Neural cell (in vitro differentiated cells): ENCODE measurements around the gene BLOC1S4. TPM values are rescaled to one million over a fixed set of nuclear protein-coding genes. Genes with fewer than 3 reads are reported as not detected.

Experiments used
- H2AFZ ChIP-seq: fragments of 200-600, 300-800 bp; sonication (generic), shearing (Covaris generic); 2 replicates; pipeline ENCODE4 v1.6.0; 2014; ENCODE audit warnings: low read depth, mild to moderate bottlenecking, antibody characterized with exemption, low read length, moderate library complexity
- H3F3A ChIP-seq: fragments of 200-600 bp; shearing (Covaris generic); 2 replicates; pipeline ENCODE4 v1.6.1; 2016; ENCODE audit warnings: mild to moderate bottlenecking, moderate library complexity, mixed read lengths, antibody characterized with exemption, low read length; ENCODE audit not compliant: insufficient read depth, poor library complexity, severe bottlenecking
- H3K27ac ChIP-seq: fragments of 200-600, 300-800 bp; sonication (generic), shearing (Covaris generic); 2 replicates; pipeline ENCODE4 v1.5.1; 2014; ENCODE audit warnings: mild to moderate bottlenecking, low read length, moderate library complexity
- H3K27me3 ChIP-seq: fragments of 300-800, 200-600 bp; sonication (generic), shearing (Covaris generic); 2 replicates; pipeline ENCODE4 v1.6.0; 2014; ENCODE audit warnings: mild to moderate bottlenecking, low read depth, low read length, moderate library complexity; ENCODE audit not compliant: insufficient read depth
- H3K36me3 ChIP-seq: fragments of 300-800, 200-600 bp; sonication (generic), shearing (Covaris generic); 2 replicates; pipeline ENCODE4 v1.5.1; 2014; ENCODE audit warnings: mild to moderate bottlenecking, antibody characterized with exemption, low read length, moderate library complexity; ENCODE audit not compliant: insufficient read depth
- H3K4me2 ChIP-seq: fragments of 300-800, 200-600 bp; sonication (generic), shearing (Covaris generic); 2 replicates; pipeline ENCODE4 v1.6.0; 2014; ENCODE audit warnings: mild to moderate bottlenecking, low read length
- H3K4me3 ChIP-seq: fragments of 300-800, 200-600 bp; sonication (generic), shearing (Covaris generic); 2 replicates; pipeline ENCODE4 v1.5.1; 2014; ENCODE audit warnings: mild to moderate bottlenecking, low read length, moderate library complexity
- H3K79me2 ChIP-seq: fragments of 200-600 bp; shearing (Covaris generic); replicated peaks from 2 replicates; pipeline ENCODE4 v1.6.0; 2014; ENCODE audit warnings: mild to moderate bottlenecking, low read length, moderate library complexity; ENCODE audit not compliant: insufficient read depth
- H3K9ac ChIP-seq: fragments of 300-800, 200-600 bp; sonication (generic), shearing (Covaris generic); 2 replicates; pipeline ENCODE4 v1.6.1; 2016; ENCODE audit warnings: mild to moderate bottlenecking, low read length, mixed read lengths
- H3K9me2 ChIP-seq: fragments of 200-600 bp; shearing (Covaris generic); 2 replicates; pipeline ENCODE4 v1.6.1; 2016; ENCODE audit warnings: mild to moderate bottlenecking, low read length, mixed read lengths; ENCODE audit not compliant: insufficient read depth
- H3K9me3 ChIP-seq: fragments of 200-600, 300-800 bp; sonication (generic), shearing (Covaris generic); 2 replicates; pipeline ENCODE4 v1.6.1; 2016; ENCODE audit warnings: mild to moderate bottlenecking, mixed run types, low read length, moderate library complexity, mixed read lengths
- H4K20me1 ChIP-seq: fragments of 200-600 bp; shearing (Covaris generic); 2 replicates; pipeline ENCODE4 v1.6.1; 2016; ENCODE audit warnings: mild to moderate bottlenecking, mixed run types; ENCODE audit not compliant: insufficient read depth
- CTCF ChIP-seq: fragments of 450-650 bp; IDR thresholded peaks from 2 replicates; pipeline ENCODE4 v1.5.1; 2014; ENCODE audit warnings: antibody characterized with exemption, mild to moderate bottlenecking, moderate library complexity; ENCODE audit not compliant: poor library complexity, severe bottlenecking
- EP300 ChIP-seq: fragments of 450-650 bp; conservative IDR thresholded peaks from 2 replicates; pipeline ENCODE4 v1.6.1; 2014; ENCODE audit warnings: antibody characterized with exemption, mild to moderate bottlenecking, moderate library complexity; ENCODE audit not compliant: poor library complexity, severe bottlenecking
- EZH2 ChIP-seq: fragments of 200-600, 300-800 bp; shearing (Covaris generic), sonication (generic); IDR thresholded peaks from 2 replicates; pipeline ENCODE4 v1.6.1; 2014; ENCODE audit warnings: antibody characterized with exemption, low read length, borderline replicate concordance, mild to moderate bottlenecking; ENCODE audit not compliant: insufficient read depth, poor library complexity, severe bottlenecking
- MXI1 ChIP-seq: fragments of 450-650 bp; conservative IDR thresholded peaks from 2 replicates; pipeline ENCODE4 v1.6.1; 2014; ENCODE audit warnings: antibody characterized with exemption, mild to moderate bottlenecking; ENCODE audit not compliant: poor library complexity, severe bottlenecking
- POLR2AphosphoS5 ChIP-seq: IDR thresholded peaks from 2 replicates; pipeline ENCODE4 v1.6.1; 2012
- RAD21 ChIP-seq: fragments of 450-650 bp; conservative IDR thresholded peaks from 2 replicates; pipeline ENCODE4 v1.6.1; 2014; ENCODE audit warnings: antibody characterized with exemption, mild to moderate bottlenecking, moderate library complexity
- REST ChIP-seq: IDR thresholded peaks from 2 replicates; pipeline ENCODE4 v1.6.1; 2012; ENCODE audit warnings: borderline replicate concordance
- SMC3 ChIP-seq: fragments of 450-650 bp; conservative IDR thresholded peaks from 2 replicates; pipeline ENCODE4 v1.6.1; 2014; ENCODE audit warnings: antibody characterized with exemption, mild to moderate bottlenecking, moderate library complexity; ENCODE audit not compliant: poor library complexity
- TAF1 ChIP-seq: IDR thresholded peaks from 2 replicates; pipeline ENCODE4 v1.6.1; 2012; ENCODE audit warnings: low read depth
- polyA plus RNA-seq: library from polyadenylated mRNA; depleted of rRNA; stranded (reverse); fragments of >200 nt; gene quantifications from 2 replicates; pipeline ENCODE4 v1.2.3, GENCODE V29; 2014

The BLOC1S4 gene
- polyA plus RNA-seq, 1 donor from 2014 or later: 21.2 TPM

GRCh38 chr4:6702761-6703160 lies 13.2 kb upstream of the BLOC1S4 start:
- TF ChIP-seq EZH2: no peak
- no peak for TF ChIP-seq POLR2AphosphoS5
- TF ChIP-seq MXI1: no peak
- no peak for TF ChIP-seq SMC3
- TF ChIP-seq RAD21: no peak
- TF ChIP-seq CTCF: no peak
- TF ChIP-seq EP300: no peak
- TF ChIP-seq REST: no peak
- TF ChIP-seq TAF1: no peak
- Histone ChIP-seq H3K27ac (no peak overlapping the region), H3K36me3 (peaks cover 15% of the 10 kb centered on the region)

GRCh38 chr4:6703786-6704185 lies 12.2 kb upstream of the BLOC1S4 start:
- H3K79me2 ChIP-seq: peaks cover 52% of the 10 kb centered on the region
- no peaks in the 10 kb centered on the region for H4K20me1 ChIP-seq

More at GRCh38 chr4:6702761-6703160, 13.2 kb upstream of the BLOC1S4 start:
- Histone ChIP-seq H2AFZ (no peak overlapping the region), H3K79me2 (peaks cover 42% of the 10 kb centered on the region), H3F3A (no peaks in the 10 kb centered on the region), H3K4me2 (no peak overlapping the region), H3K9me3 (no peaks in the 10 kb centered on the region), H4K20me1 (no peaks in the 10 kb centered on the region), H3K4me3 (no peak overlapping the region), H3K27me3 (no peaks in the 10 kb centered on the region), H3K9ac (no peak overlapping the region), H3K9me2 (no peaks in the 10 kb centered on the region)

More at GRCh38 chr4:6703786-6704185, 12.2 kb upstream of the BLOC1S4 start:
- H3K9ac ChIP-seq: no peak overlapping the region
- peaks cover 15% of the 10 kb centered on the region for H3K36me3 ChIP-seq
- TF ChIP-seq SMC3 (no peak), RAD21 (no peak), EP300 (no peak), CTCF (no peak), EZH2 (no peak), REST (no peak), TAF1 (no peak), POLR2AphosphoS5 (no peak), MXI1 (no peak)
- no peak overlapping the region for H3K27ac ChIP-seq
- H3K4me2 ChIP-seq: no peak overlapping the region
- H2AFZ ChIP-seq: no peak overlapping the region
- no peaks in the 10 kb centered on the region for H3K27me3 ChIP-seq
- no peaks in the 10 kb centered on the region for H3F3A ChIP-seq
- H3K9me3 ChIP-seq: no peaks in the 10 kb centered on the region
- no peak overlapping the region for H3K4me3 ChIP-seq
- H3K9me2 ChIP-seq: no peaks in the 10 kb centered on the region
